ENCODE data around the gene TPX2. TPM values are rescaled to one million over a fixed set of nuclear protein-coding genes. Genes with fewer than 3 reads are reported as not detected.

TPX2 gene
- total RNA-seq, 4 donors from 2014 or later = 0.12 to 32.4 (median 0.59) TPM; not detected in 1

- H3K4me1 ChIP-seq = no peaks in the 10 kb centered on the region
Measured at GRCh38 chr20:31784354-31785044, 45.4 kb downstream of the TPX2 start.

GRCh38 chr20:31785089-31785488, 46.0 kb downstream of the TPX2 start:
- Histone ChIP-seq H3K27ac (no peak overlapping the region), H3K27me3 (no peaks in the 10 kb centered on the region), H3K36me3 (no peaks in the 10 kb centered on the region), H3K4me3 (no peak overlapping the region), H3K4me1 (no peaks in the 10 kb centered on the region), H3K9me3 (no peaks in the 10 kb centered on the region)
- TF ChIP-seq POLR2A (IDR thresholded peaks at IDR 0.05) = no peak
- no peak for TF ChIP-seq CTCF (IDR thresholded peaks at IDR 0.05)
- intact Hi-C loops (cut with DNase I; ENCODE audit: low total_unique reads) = no loop called here
- no peak for DNase-seq

More at GRCh38 chr20:31784354-31785044, 45.4 kb downstream of the TPX2 start:
- no peak overlapping the region for H3K4me3 ChIP-seq
- H3K36me3 ChIP-seq = no peaks in the 10 kb centered on the region
- H3K27me3 ChIP-seq = no peaks in the 10 kb centered on the region
- intact Hi-C loops (cut with DNase I; ENCODE audit: low total_unique reads) = no loop called here
- H3K9me3 ChIP-seq = no peaks in the 10 kb centered on the region
- no peak overlapping the region for H3K27ac ChIP-seq
- DNase-seq = no peak
- TF ChIP-seq POLR2A (IDR thresholded peaks at IDR 0.05) = no peak

GRCh38 chr20:31788578-31788977, 49.5 kb downstream of the TPX2 start:
- H3K9me3 ChIP-seq = no peaks in the 10 kb centered on the region

GRCh38 chr20:31790401-31790800, 51.3 kb downstream of the TPX2 start:
- Histone ChIP-seq H3K36me3 (no peaks in the 10 kb centered on the region), H3K27me3 (no peaks in the 10 kb centered on the region), H3K4me3 (no peak overlapping the region), H3K9me3 (no peaks in the 10 kb centered on the region), H3K27ac (no peak overlapping the region), H3K4me1 (no peaks in the 10 kb centered on the region)
- DNase-seq = no peak
- TF ChIP-seq POLR2A (IDR thresholded peaks at IDR 0.05) (no peak), CTCF (IDR thresholded peaks at IDR 0.05) (no peak)
- intact Hi-C loops (cut with DNase I; ENCODE audit: low total_unique reads) = no loop called here

More at GRCh38 chr20:31788578-31788977, 49.5 kb downstream of the TPX2 start:
- H3K36me3 ChIP-seq = no peaks in the 10 kb centered on the region
- DNase-seq = no peak
- no peak for TF ChIP-seq CTCF (IDR thresholded peaks at IDR 0.05)
- TF ChIP-seq POLR2A (IDR thresholded peaks at IDR 0.05) = no peak
- intact Hi-C loops (cut with DNase I; ENCODE audit: low total_unique reads) = no loop called here
- no peak overlapping the region for H3K27ac ChIP-seq
- H3K4me3 ChIP-seq = no peak overlapping the region
- H3K4me1 ChIP-seq = no peaks in the 10 kb centered on the region
- no peaks in the 10 kb centered on the region for H3K27me3 ChIP-seq

- intact Hi-C loops (cut with DNase I; ENCODE audit: low total_unique reads) = no loop called here
- Histone ChIP-seq H3K27ac (no peak overlapping the region), H3K4me3 (no peak overlapping the region), H3K4me1 (no peaks in the 10 kb centered on the region), H3K9me3 (no peaks in the 10 kb centered on the region), H3K27me3 (no peaks in the 10 kb centered on the region), H3K36me3 (no peaks in the 10 kb centered on the region)
- no peak for DNase-seq
- TF ChIP-seq POLR2A (IDR thresholded peaks at IDR 0.05) (no peak), CTCF (IDR thresholded peaks at IDR 0.05) (no peak)
Measured at GRCh38 chr20:31797364-31797763, 58.3 kb downstream of the TPX2 start.
